LNCaP clone FGC (cell line): ENCODE data around the gene NTSR2.

Source experiments
- DNase-seq: peaks from one replicate; pipeline ENCODE4 v3.0.0-alpha.2; 2011; ENCODE audit warnings: low read depth
- H3K4me3 ChIP-seq: 2 replicates; pipeline ENCODE4 v1.5.1; 2011; ENCODE audit warnings: mild to moderate bottlenecking, low read depth, low read length, control low read depth
- TF ChIP-seq, protein P1 (sequence below): IDR thresholded peaks from 2 replicates; pipeline ENCODE4 v1.5.1; 2012; ENCODE audit warnings: mild to moderate bottlenecking; ENCODE audit not compliant: control insufficient read depth, insufficient read depth; ENCODE audit errors: extremely low read depth

NTSR2 gene, protein sequence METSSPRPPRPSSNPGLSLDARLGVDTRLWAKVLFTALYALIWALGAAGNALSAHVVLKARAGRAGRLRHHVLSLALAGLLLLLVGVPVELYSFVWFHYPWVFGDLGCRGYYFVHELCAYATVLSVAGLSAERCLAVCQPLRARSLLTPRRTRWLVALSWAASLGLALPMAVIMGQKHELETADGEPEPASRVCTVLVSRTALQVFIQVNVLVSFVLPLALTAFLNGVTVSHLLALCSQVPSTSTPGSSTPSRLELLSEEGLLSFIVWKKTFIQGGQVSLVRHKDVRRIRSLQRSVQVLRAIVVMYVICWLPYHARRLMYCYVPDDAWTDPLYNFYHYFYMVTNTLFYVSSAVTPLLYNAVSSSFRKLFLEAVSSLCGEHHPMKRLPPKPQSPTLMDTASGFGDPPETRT

DNA sequence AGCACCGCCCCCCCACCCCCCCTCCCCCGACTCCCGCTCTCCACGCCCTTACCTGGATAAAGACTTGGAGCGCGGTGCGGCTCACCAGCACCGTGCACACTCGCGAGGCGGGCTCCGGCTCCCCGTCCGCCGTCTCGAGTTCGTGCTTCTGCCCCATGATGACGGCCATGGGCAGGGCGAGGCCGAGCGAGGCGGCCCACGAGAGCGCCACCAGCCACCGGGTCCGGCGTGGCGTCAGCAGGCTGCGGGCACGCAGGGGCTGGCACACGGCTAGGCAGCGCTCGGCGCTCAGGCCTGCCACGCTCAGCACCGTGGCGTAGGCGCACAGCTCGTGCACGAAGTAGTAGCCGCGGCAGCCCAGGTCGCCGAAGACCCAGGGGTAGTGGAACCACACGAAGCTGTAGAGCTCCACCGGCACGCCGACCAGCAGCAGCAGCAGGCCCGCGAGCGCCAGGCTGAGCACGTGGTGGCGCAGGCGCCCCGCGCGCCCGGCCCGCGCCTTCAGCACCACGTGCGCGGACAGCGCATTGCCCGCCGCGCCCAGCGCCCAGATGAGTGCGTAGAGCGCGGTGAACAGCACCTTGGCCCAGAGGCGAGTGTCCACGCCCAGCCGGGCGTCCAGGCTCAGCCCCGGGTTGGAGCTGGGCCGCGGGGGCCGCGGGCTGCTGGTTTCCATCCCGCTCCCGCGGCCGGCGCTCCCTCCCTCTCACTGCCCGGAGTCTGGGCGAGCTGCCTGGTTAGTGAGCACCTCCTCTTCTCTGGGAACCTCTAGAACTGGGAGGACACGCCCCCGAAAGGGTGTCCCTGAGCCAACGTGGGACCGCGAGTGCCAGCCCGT is at the start of gene NTSR2:
Gene NTSR2, minus strand, starts transcription at position 742 of the 838 bp plus-strand sequence. Its CDS starts 66 bp downstream, at position 676.
- DNase-seq = no peak

GRCh38 chr2:11719230-11719977 is 49.4 kb upstream of the NTSR2 start:
- TF ChIP-seq, protein P1, sequence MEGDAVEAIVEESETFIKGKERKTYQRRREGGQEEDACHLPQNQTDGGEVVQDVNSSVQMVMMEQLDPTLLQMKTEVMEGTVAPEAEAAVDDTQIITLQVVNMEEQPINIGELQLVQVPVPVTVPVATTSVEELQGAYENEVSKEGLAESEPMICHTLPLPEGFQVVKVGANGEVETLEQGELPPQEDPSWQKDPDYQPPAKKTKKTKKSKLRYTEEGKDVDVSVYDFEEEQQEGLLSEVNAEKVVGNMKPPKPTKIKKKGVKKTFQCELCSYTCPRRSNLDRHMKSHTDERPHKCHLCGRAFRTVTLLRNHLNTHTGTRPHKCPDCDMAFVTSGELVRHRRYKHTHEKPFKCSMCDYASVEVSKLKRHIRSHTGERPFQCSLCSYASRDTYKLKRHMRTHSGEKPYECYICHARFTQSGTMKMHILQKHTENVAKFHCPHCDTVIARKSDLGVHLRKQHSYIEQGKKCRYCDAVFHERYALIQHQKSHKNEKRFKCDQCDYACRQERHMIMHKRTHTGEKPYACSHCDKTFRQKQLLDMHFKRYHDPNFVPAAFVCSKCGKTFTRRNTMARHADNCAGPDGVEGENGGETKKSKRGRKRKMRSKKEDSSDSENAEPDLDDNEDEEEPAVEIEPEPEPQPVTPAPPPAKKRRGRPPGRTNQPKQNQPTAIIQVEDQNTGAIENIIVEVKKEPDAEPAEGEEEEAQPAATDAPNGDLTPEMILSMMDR = no peak
- DNase-seq = no peak
- no peak overlapping the region for H3K4me3 ChIP-seq

More for the DNA sequence above, at the start of gene NTSR2:
- TF ChIP-seq, protein P1 = peak; percentile 28; the same call in 1 of the 2 replicates
- H3K4me3 ChIP-seq = no peak within 1 kb of the TSS

DNA sequence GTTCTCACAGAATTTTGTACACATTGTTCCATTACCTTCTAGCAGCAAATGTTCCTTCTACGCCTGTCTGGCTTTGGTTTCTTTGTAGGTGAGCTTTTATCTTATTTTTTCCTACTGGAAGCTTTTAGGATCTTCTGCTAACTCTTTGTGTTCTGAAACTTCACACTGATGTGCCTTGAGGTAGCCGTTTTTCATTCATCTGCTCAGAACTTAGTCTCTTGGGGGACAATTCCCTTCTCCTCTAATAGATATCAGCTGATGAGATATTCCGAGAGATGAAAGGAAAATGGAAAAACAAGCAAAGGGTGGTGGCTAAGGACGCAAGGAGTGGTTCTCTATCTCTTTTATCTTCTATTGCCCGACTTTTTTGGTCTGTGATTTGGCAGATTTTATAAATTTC is 48.6 kb upstream of the NTSR2 start:
- TF ChIP-seq, protein P1 = no peak
- no peak for DNase-seq
- H3K4me3 ChIP-seq = no peak overlapping the region

GRCh38 chr2:11717623-11718022 is 47.6 kb upstream of the NTSR2 start:
- DNase-seq = no peak
- H3K4me3 ChIP-seq = no peak overlapping the region

GRCh38 chr2:11716689-11717321 is 46.8 kb upstream of the NTSR2 start:
- TF ChIP-seq, protein P1 = no peak
- H3K4me3 ChIP-seq = no peak overlapping the region
- no peak for DNase-seq

More at GRCh38 chr2:11717623-11718022, 47.6 kb upstream of the NTSR2 start:
- TF ChIP-seq, protein P1 = no peak
